Activated naive CD4-positive, alpha-beta T cell treated with anti-CD3 and anti-CD28 coated beads, Interleukin-2, amount 50 U/mL, for 24 hours (primary cell): ENCODE results near the gene S100B.

Source experiments
- H3K27ac Mint-ChIP-seq: one replicate; pipeline ENCODE4 v1.8.0; 2021; ENCODE audit warnings: mild to moderate bottlenecking, mixed read lengths
- H3K27me3 Mint-ChIP-seq: one replicate; pipeline ENCODE4 v1.8.0; 2021; ENCODE audit warnings: mixed read lengths
- H3K36me3 Mint-ChIP-seq: one replicate; pipeline ENCODE4 v1.8.0; 2021; ENCODE audit warnings: mixed read lengths
- H3K4me1 Mint-ChIP-seq: one replicate; pipeline ENCODE4 v1.8.0; 2021; ENCODE audit warnings: mixed read lengths
- H3K4me3 Mint-ChIP-seq: one replicate; pipeline ENCODE4 v1.8.0; 2021; ENCODE audit warnings: mild to moderate bottlenecking, mixed read lengths
- H3K9me3 Mint-ChIP-seq: one replicate; pipeline ENCODE4 v1.8.0; 2021; ENCODE audit warnings: mixed read lengths

The S100B gene

GRCh38 chr21:46562964-46563607, 41.8 kb downstream of the S100B start:
- peaks cover 79% of the 10 kb centered on the region for H3K4me1 Mint-ChIP-seq
- no peak overlapping the region for H3K4me3 Mint-ChIP-seq
- H3K27ac Mint-ChIP-seq: peak overlapping the region; percentile 30
- H3K36me3 Mint-ChIP-seq: peaks cover 29% of the 10 kb centered on the region
- H3K9me3 Mint-ChIP-seq: no peaks in the 10 kb centered on the region
- H3K27me3 Mint-ChIP-seq: no peaks in the 10 kb centered on the region

DNA sequence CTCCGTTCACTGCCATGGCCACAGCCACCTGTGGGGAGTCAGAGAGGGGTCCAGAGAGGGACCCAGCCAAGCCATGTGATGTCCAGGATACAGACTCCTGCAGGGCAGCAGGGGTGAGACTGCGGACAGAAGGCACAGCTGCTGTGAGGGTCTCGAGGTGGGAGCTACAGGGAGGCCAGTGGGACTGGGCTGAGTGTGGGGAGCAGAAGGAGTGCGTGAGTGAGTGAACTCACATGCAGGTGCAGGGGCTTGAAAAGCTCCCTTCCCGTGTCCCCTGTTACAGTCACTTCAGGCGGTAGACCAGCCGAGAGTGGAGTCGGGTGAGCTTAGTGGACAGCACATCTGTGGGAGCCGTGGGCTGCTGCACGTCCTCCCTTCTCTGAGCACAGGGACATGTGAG, 42.4 kb downstream of the S100B start:
- H3K9me3 Mint-ChIP-seq: no peaks in the 10 kb centered on the region
- H3K4me3 Mint-ChIP-seq: no peak overlapping the region
- H3K36me3 Mint-ChIP-seq: peaks cover 26% of the 10 kb centered on the region
- peak overlapping the region; percentile 36 for H3K27ac Mint-ChIP-seq
- H3K27me3 Mint-ChIP-seq: no peaks in the 10 kb centered on the region
- H3K4me1 Mint-ChIP-seq: peaks cover 76% of the 10 kb centered on the region

DNA sequence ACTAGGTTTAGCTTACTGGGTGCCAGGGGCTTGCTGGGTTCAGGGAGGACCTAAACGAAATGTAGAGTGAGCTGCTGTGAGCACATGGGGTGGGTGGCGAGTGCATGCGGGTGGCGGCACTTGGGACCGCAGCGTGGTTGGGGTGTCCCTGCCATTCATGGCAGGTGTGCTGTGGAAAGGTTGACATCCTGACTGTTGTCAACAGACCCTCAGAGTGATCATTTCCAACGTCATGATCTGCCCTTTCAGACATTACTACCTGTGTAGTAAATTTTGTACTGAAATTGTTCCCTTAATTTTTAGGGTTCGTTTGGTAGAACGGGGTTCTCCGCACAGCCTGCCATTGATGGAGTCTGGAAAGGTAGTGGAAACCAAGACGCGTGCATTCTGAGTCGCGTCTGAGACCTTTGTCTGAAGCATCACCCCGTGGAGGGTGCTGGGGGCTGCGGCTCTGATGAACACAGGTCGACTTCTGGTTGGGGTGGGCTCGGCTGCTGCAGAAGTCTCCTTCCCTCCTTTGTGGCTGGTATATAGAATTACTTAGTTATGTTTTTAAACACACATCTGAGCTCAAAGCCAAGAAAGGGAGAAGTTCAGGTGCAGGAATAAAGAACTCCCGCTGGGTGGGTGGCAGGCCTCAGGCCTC, 43.3 kb downstream of the S100B start:
- Mint-ChIP-seq H3K9me3 (no peaks in the 10 kb centered on the region), H3K36me3 (peaks cover 22% of the 10 kb centered on the region), H3K27me3 (no peaks in the 10 kb centered on the region), H3K4me1 (peaks cover 76% of the 10 kb centered on the region), H3K27ac (peak overlapping the region; percentile 65), H3K4me3 (peak overlapping the region; percentile 11)

- no peaks in the 10 kb centered on the region for H3K9me3 Mint-ChIP-seq
- H3K36me3 Mint-ChIP-seq: peaks cover 22% of the 10 kb centered on the region
- peaks cover 77% of the 10 kb centered on the region for H3K4me1 Mint-ChIP-seq
- peak overlapping the region; percentile 95 for H3K27ac Mint-ChIP-seq
- H3K27me3 Mint-ChIP-seq: no peaks in the 10 kb centered on the region
- H3K4me3 Mint-ChIP-seq: peak overlapping the region; percentile 84
These were observed 44.1 kb downstream of the S100B start for GRCh38 chr21:46560568-46561444.

- peaks cover 18% of the 10 kb centered on the region for H3K36me3 Mint-ChIP-seq
- H3K27ac Mint-ChIP-seq: peak overlapping the region; percentile 95
- H3K9me3 Mint-ChIP-seq: no peaks in the 10 kb centered on the region
- H3K4me1 Mint-ChIP-seq: peaks cover 73% of the 10 kb centered on the region
- H3K27me3 Mint-ChIP-seq: no peaks in the 10 kb centered on the region
- peak overlapping the region; percentile 84 for H3K4me3 Mint-ChIP-seq
These were observed 45.4 kb downstream of the S100B start for GRCh38 chr21:46559291-46559983.

DNA sequence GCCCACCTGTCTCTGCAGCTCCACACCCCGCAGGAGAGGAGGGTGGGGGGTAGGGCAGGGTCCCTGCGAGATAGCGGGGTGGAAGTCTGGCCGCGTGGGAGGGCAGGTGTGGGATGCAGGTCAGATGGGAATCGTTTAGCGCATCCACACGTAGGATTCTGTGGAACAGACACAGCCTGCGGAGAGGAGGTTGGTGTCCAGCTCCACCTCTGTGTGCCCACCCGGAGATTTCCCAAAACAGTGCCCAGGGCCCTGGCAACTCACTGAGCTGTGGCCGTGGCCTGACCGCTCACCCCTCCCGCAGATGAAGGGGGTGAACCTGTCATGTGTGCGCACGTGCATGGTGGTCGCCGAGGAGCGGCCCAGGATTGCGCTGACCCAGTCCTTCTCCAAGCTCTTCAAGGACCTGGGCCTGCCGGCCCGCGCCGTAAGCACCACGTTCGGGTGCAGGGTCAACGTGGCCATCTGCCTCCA, 46.9 kb downstream of the S100B start:
- no peaks in the 10 kb centered on the region for H3K9me3 Mint-ChIP-seq
- peaks cover 79% of the 10 kb centered on the region for H3K4me1 Mint-ChIP-seq
- no peaks in the 10 kb centered on the region for H3K27me3 Mint-ChIP-seq
- no peak overlapping the region for H3K4me3 Mint-ChIP-seq
- H3K27ac Mint-ChIP-seq: no peak overlapping the region
- H3K36me3 Mint-ChIP-seq: peaks cover 16% of the 10 kb centered on the region

- peaks cover 14% of the 10 kb centered on the region for H3K36me3 Mint-ChIP-seq
- no peaks in the 10 kb centered on the region for H3K27me3 Mint-ChIP-seq
- no peaks in the 10 kb centered on the region for H3K9me3 Mint-ChIP-seq
- H3K4me1 Mint-ChIP-seq: peaks cover 79% of the 10 kb centered on the region
- H3K4me3 Mint-ChIP-seq: no peak overlapping the region
- H3K27ac Mint-ChIP-seq: no peak overlapping the region
These were observed 47.4 kb downstream of the S100B start for GRCh38 chr21:46557469-46557868.

DNA sequence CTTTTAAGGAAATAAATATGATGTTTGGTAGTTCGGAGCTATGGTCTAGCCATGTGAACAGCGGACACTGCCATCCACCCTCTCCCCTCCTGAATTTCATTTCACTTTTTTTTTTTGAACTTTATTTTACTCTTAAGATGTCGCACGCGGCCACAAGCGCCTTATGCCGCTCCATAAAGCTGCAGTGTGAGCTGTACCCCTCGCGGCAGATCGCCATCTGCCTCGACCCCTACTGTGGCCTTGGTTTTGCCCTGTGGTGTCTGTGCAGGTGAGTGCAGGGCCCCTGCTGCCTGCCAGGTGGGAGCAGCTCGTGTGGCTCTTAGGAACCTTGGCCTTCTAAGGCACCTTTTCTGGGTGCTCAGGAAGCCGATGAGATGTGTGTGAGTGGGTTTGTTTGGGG, 48.1 kb downstream of the S100B start:
- no peak overlapping the region for H3K27ac Mint-ChIP-seq
- H3K4me3 Mint-ChIP-seq: no peak overlapping the region
- H3K4me1 Mint-ChIP-seq: peaks cover 79% of the 10 kb centered on the region
- peaks cover 14% of the 10 kb centered on the region for H3K36me3 Mint-ChIP-seq
- no peaks in the 10 kb centered on the region for H3K9me3 Mint-ChIP-seq
- H3K27me3 Mint-ChIP-seq: no peaks in the 10 kb centered on the region

DNA sequence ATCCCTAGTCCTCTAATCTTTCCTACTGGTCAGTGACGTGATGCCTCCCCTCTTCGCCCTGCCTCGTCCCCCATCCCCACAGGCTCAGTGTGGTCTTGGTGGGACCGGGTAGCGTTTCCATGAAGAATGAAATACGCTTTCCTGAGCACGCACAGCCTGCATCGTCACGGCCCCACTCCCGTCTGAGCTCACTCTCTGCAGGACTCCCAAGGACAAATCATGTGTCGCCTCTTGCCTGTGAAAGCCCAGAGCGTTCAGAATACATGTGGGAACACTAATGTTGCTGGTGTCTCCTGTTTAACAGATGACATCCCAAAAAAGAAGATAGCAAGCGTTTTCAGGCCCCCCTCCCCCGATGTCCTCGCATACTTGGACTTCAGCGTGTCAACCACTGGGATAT, 49.2 kb downstream of the S100B start:
- H3K4me1 Mint-ChIP-seq: peaks cover 79% of the 10 kb centered on the region
- no peak overlapping the region for H3K4me3 Mint-ChIP-seq
- H3K36me3 Mint-ChIP-seq: peaks cover 6% of the 10 kb centered on the region
- no peak overlapping the region for H3K27ac Mint-ChIP-seq
- no peaks in the 10 kb centered on the region for H3K9me3 Mint-ChIP-seq
- no peaks in the 10 kb centered on the region for H3K27me3 Mint-ChIP-seq

DNA sequence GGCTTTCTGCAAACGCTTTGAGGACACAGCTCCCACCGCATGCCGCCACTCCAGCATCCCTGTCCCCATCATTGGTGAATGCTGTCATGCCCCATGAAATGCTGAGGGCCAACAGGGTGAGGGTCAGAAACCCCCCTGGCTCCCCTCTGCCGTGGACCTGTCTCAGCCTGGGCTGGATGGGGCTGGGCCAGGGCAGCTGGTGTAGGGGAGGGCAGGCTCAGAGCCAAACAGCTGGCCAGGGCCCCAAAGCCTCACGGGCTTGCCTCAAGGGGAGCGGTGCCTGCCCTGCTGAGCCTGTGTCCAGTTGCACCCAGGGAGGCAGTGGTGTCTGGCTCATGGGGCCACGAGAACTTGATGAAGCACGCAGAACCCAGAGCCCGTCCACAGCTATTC, 49.7 kb downstream of the S100B start:
- Mint-ChIP-seq H3K27me3 (no peaks in the 10 kb centered on the region), H3K27ac (no peak overlapping the region), H3K4me3 (no peak overlapping the region), H3K9me3 (no peaks in the 10 kb centered on the region), H3K36me3 (peaks cover 8% of the 10 kb centered on the region), H3K4me1 (peaks cover 79% of the 10 kb centered on the region)

GRCh38 chr21:46554431-46555224, 50.3 kb downstream of the S100B start:
- peak overlapping the region; percentile 91 for H3K27ac Mint-ChIP-seq

GRCh38 chr21:46553993-46554392, 50.9 kb downstream of the S100B start:
- Mint-ChIP-seq H3K27me3 (no peaks in the 10 kb centered on the region), H3K4me1 (peaks cover 78% of the 10 kb centered on the region), H3K27ac (peak overlapping the region; percentile 91), H3K9me3 (no peaks in the 10 kb centered on the region), H3K4me3 (no peak overlapping the region), H3K36me3 (peaks cover 10% of the 10 kb centered on the region)

More at GRCh38 chr21:46554431-46555224, 50.3 kb downstream of the S100B start:
- H3K27me3 Mint-ChIP-seq: no peaks in the 10 kb centered on the region
- H3K4me3 Mint-ChIP-seq: no peak overlapping the region
- H3K4me1 Mint-ChIP-seq: peaks cover 78% of the 10 kb centered on the region
- H3K36me3 Mint-ChIP-seq: peaks cover 8% of the 10 kb centered on the region
- H3K9me3 Mint-ChIP-seq: no peaks in the 10 kb centered on the region

- Mint-ChIP-seq H3K4me3 (peak overlapping the region; percentile 72), H3K36me3 (peaks cover 15% of the 10 kb centered on the region), H3K27ac (peak overlapping the region; percentile 91), H3K9me3 (peaks cover 4% of the 10 kb centered on the region), H3K27me3 (no peaks in the 10 kb centered on the region), H3K4me1 (peaks cover 80% of the 10 kb centered on the region)
These were observed 52.0 kb downstream of the S100B start for GRCh38 chr21:46552865-46553379.

GRCh38 chr21:46552274-46552673, 52.6 kb downstream of the S100B start:
- no peaks in the 10 kb centered on the region for H3K27me3 Mint-ChIP-seq
- H3K4me3 Mint-ChIP-seq: peak overlapping the region; percentile 72
- peak overlapping the region; percentile 91 for H3K27ac Mint-ChIP-seq
- peaks cover 18% of the 10 kb centered on the region for H3K36me3 Mint-ChIP-seq
- peaks cover 4% of the 10 kb centered on the region for H3K9me3 Mint-ChIP-seq
- peaks cover 77% of the 10 kb centered on the region for H3K4me1 Mint-ChIP-seq
